ENCODE measurements around the gene SLC2A9. TPM values are rescaled to one million over a fixed set of nuclear protein-coding genes. Genes with fewer than 3 reads are reported as not detected.

SLC2A9 gene
- total and polyA plus RNA-seq, 2 of the 4 experiments (the other 2 are of a cell fraction), result 0.72 to 2.1 TPM

DNA sequence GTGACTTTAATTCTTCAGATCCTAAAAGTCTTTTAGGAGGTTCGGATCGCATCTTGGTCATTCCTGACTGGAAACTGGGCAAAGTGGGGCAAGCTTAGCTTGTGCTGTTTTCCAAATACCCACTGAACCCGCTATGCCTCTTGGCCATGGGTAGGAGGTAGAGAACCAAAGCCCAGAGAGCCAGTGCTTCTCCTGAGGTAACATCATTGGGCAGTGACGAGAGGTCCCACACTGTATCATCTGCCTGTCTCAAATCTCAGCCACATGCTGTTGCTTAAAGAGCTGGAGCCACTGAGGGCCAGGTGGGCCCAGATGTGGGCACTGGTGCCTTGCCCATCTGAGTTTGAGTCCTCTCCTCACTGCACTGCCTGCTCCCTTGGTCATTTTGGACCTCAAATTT lies 68.2 kb downstream of the SLC2A9 start:
- dilution Hi-C loops (cut with HindIII; ENCODE audit: low sequenced_read_pairs, unreplicated experiment) (no loop called here), intact Hi-C loops (cut with micrococcal nuclease) (no loop called here)
- WGBS, 2 experiments (ENCODE audit: extremely low coverage in 2 of 2, insufficient read length in 1 of 2), result 80% methylated on average over 1 of the region's 4 CpGs; no CpG with 5 or more reads in 1 of the 2 experiments

More for the DNA sequence above, 68.2 kb downstream of the SLC2A9 start:
- ChIA-PET CTCF (no interaction called here), POLR2A (ENCODE audit: unreplicated experiment) (no interaction called here)
- Histone ChIP-seq H4K5ac (ENCODE audit: low read depth, low read length) (no peak overlapping the region), H2AFZ (replicated peaks; ENCODE audit: low read length, poor library complexity) (peak overlapping the region; percentile 21), H2BK5ac (ENCODE audit: low read depth, low read length, poor library complexity, severe bottlenecking) (no peak overlapping the region), H4K20me1 (ENCODE audit: insufficient read depth, low read length) (no peaks in the 10 kb centered on the region), H3K4me1 (ENCODE audit: control insufficient read depth, insufficient read depth, low read length) (no peaks in the 10 kb centered on the region; the same call in 1 of the 2 replicates), H2BK20ac (ENCODE audit: low read depth, low read length) (no peak overlapping the region), H3K14ac (replicated peaks; ENCODE audit: low read depth, low read length) (no peak overlapping the region), H3K18ac (ENCODE audit: low read depth, low read length) (no peak overlapping the region), H3K79me1 (ENCODE audit: low read depth in 1 of 2, low read length in 2 of 2) (no peaks in the 10 kb centered on the region), H2BK120ac (ENCODE audit: low read depth, low read length) (no peak overlapping the region), H4K8ac (ENCODE audit: low read depth in 2 of 2, low read length in 2 of 2) (no peak overlapping the region), H2BK15ac (ENCODE audit: low read depth, low read length) (no peak overlapping the region), H4K91ac (ENCODE audit: insufficient read depth, low read depth, low read length) (no peak overlapping the region), H3K9me3 (ENCODE audit: control insufficient read depth, insufficient read depth, low read length) (no peaks in the 10 kb centered on the region), H3K56ac (ENCODE audit: extremely low read depth, insufficient read depth, low read length) (no peak overlapping the region), H3K27me3 (ENCODE audit: control insufficient read depth, insufficient read depth, low read length) (no peaks in the 10 kb centered on the region), H3K23ac (ENCODE audit: low read depth, low read length) (no peak overlapping the region), H3K4ac (ENCODE audit: low read depth, low read length) (no peak overlapping the region), H3K27ac (ENCODE audit: insufficient read depth, low read length) (no peak overlapping the region), H3K9ac (ENCODE audit: low read depth, low read length) (no peak overlapping the region), H2AK9ac (replicated peaks; ENCODE audit: low read depth, low read length, poor library complexity) (no peak overlapping the region), H3K4me3 (ENCODE audit: insufficient read depth, low read depth, low read length) (no peak overlapping the region), H3K36me3 (ENCODE audit: control insufficient read depth, insufficient read depth, low read length) (no peaks in the 10 kb centered on the region), H2AK5ac (ENCODE audit: low read depth, low read length) (no peak overlapping the region; the same call in 1 of the 2 replicates), H3K4me2 (ENCODE audit: low read depth, low read length) (no peak overlapping the region), H3K9me1 (ENCODE audit: insufficient read depth, low read length) (no peaks in the 10 kb centered on the region)
- TF ChIP-seq MAZ (IDR thresholded peaks at IDR 0.05; ENCODE audit: borderline replicate concordance, low read depth, low read length), result no peak
- TF ChIP-seq SMC3 (IDR thresholded peaks at IDR 0.05; ENCODE audit: low read depth, low read length), result no peak
- no peak for TF ChIP-seq MAFK (IDR thresholded peaks at IDR 0.05; ENCODE audit: low read depth, low read length)
- TF ChIP-seq RFX5 (IDR thresholded peaks at IDR 0.05; ENCODE audit: low read depth, low read length), result no peak
- no peak for TF ChIP-seq CHD1 (IDR thresholded peaks at IDR 0.05; ENCODE audit: low read depth, low read length)
- TF ChIP-seq, protein P1, sequence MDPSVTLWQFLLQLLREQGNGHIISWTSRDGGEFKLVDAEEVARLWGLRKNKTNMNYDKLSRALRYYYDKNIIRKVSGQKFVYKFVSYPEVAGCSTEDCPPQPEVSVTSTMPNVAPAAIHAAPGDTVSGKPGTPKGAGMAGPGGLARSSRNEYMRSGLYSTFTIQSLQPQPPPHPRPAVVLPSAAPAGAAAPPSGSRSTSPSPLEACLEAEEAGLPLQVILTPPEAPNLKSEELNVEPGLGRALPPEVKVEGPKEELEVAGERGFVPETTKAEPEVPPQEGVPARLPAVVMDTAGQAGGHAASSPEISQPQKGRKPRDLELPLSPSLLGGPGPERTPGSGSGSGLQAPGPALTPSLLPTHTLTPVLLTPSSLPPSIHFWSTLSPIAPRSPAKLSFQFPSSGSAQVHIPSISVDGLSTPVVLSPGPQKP (IDR thresholded peaks at IDR 0.05; ENCODE audit: borderline replicate concordance, low read depth, low read length), result no peak
- TF ChIP-seq MXI1 (IDR thresholded peaks at IDR 0.05; ENCODE audit: borderline replicate concordance, low read depth, low read length), result no peak
- TF ChIP-seq, protein P2, sequence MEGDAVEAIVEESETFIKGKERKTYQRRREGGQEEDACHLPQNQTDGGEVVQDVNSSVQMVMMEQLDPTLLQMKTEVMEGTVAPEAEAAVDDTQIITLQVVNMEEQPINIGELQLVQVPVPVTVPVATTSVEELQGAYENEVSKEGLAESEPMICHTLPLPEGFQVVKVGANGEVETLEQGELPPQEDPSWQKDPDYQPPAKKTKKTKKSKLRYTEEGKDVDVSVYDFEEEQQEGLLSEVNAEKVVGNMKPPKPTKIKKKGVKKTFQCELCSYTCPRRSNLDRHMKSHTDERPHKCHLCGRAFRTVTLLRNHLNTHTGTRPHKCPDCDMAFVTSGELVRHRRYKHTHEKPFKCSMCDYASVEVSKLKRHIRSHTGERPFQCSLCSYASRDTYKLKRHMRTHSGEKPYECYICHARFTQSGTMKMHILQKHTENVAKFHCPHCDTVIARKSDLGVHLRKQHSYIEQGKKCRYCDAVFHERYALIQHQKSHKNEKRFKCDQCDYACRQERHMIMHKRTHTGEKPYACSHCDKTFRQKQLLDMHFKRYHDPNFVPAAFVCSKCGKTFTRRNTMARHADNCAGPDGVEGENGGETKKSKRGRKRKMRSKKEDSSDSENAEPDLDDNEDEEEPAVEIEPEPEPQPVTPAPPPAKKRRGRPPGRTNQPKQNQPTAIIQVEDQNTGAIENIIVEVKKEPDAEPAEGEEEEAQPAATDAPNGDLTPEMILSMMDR (conservative IDR thresholded peaks at IDR 0.05; ENCODE audit: low read depth, low read length), result no peak
- no peak for TF ChIP-seq CEBPB (IDR thresholded peaks at IDR 0.05; ENCODE audit: low read depth, low read length)
- no peak for DNase-seq
- no TSS peak for BruUV-seq (replicated peaks)
- in situ Hi-C loops (cut with MboI; ENCODE audit: low sequenced_read_pairs), result no loop called here
- no peak for ATAC-seq (ENCODE audit: low read depth)
